NT2/D1 (cell line): ENCODE data around the gene FGD5.

Source experiments
- SUZ12 ChIP-seq: IDR thresholded peaks from 2 replicates; pipeline ENCODE4 v1.6.1; 2011; ENCODE audit not compliant: insufficient read length, insufficient read depth; ENCODE audit errors: extremely low read depth
- YY1 ChIP-seq: IDR thresholded peaks from 2 replicates; pipeline ENCODE4 v1.6.1; 2011; ENCODE audit not compliant: insufficient read length, insufficient read depth
- ZNF274 ChIP-seq: IDR thresholded peaks from 2 replicates; pipeline ENCODE4 v1.6.1; 2011; ENCODE audit warnings: mild to moderate bottlenecking, low read depth, low read length

DNA sequence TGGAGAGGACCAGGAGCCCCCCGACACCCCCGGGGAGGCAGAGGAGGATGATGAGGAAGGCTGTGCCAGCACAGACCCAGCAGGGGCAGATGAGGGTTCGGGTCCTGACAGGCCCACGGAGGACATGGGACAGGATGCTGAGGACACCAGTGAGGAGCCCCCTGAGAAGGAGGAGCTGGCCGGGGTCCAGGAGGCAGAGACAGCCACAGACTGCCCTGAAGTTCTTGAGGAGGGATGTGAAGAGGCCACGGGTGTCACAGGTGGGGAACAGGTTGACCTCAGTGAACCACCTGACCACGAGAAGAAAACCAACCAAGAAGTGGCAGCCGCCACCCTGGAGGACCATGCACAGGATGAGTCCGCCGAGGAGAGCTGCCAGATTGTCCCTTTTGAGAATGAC, 909 bp downstream of the FGD5 start:
- TF ChIP-seq ZNF274 (no peak), YY1 (no peak), SUZ12 (no peak)
